Fibroblast of skin of scalp (primary cell): ENCODE results near the gene MYEOV. TPM values are rescaled to one million over a fixed set of nuclear protein-coding genes. Genes with fewer than 3 reads are reported as not detected.
A peak's percentile ranks its signal among the peaks of the same experiment; 100 is the strongest.

ENCODE experiments used
- DNase-seq: peaks from one replicate; pipeline ENCODE4 v3.0.0-alpha.2; 2013
- polyA plus RNA-seq, 2 experiments: library from polyadenylated mRNA; unstranded; fragments of 120-200 nt; gene quantifications; one replicate each; pipeline ENCODE4 v1.2.1, GENCODE V29; 2013; ENCODE audit not compliant: insufficient read length in 2 of 2

The MYEOV gene
- 1.9 TPM for polyA plus RNA-seq (2013, experiment 1 of 2; ENCODE audit: insufficient read length)
- polyA plus RNA-seq (2013, experiment 2 of 2; ENCODE audit: insufficient read length) = 1.1 TPM

GRCh38 chr11:69293819-69294505 lies at the start of gene MYEOV:
MYEOV (plus strand) TSS chr11:69294155; CDS start chr11:69295355, 1,200 bp downstream.
- peak; percentile 30 for DNase-seq

- DNase-seq = no peak
Observed at GRCh38 chr11:69244266-69244665, 49.7 kb upstream of the MYEOV start.

GRCh38 chr11:69245041-69245440 lies 48.9 kb upstream of the MYEOV start:
- no peak for DNase-seq

GRCh38 chr11:69245491-69246345 lies 48.2 kb upstream of the MYEOV start:
- no peak for DNase-seq

GRCh38 chr11:69249311-69250185 lies 44.4 kb upstream of the MYEOV start:
- peak; percentile 49 for DNase-seq

GRCh38 chr11:69250186-69251056 lies 43.5 kb upstream of the MYEOV start:
- no peak for DNase-seq

GRCh38 chr11:69251057-69251393 lies 42.9 kb upstream of the MYEOV start:
- no peak for DNase-seq

- no peak for DNase-seq
Observed at GRCh38 chr11:69251639-69252489, 42.1 kb upstream of the MYEOV start.

- no peak for DNase-seq
Observed at GRCh38 chr11:69252490-69252837, 41.5 kb upstream of the MYEOV start.

GRCh38 chr11:69253028-69253427 lies 40.9 kb upstream of the MYEOV start:
- peak; percentile 73 for DNase-seq

GRCh38 chr11:69257134-69257533 lies 36.8 kb upstream of the MYEOV start:
- DNase-seq = no peak

- DNase-seq = no peak
Observed at GRCh38 chr11:69257838-69258658, 35.9 kb upstream of the MYEOV start.

GRCh38 chr11:69259096-69259495 lies 34.9 kb upstream of the MYEOV start:
- no peak for DNase-seq

- DNase-seq = no peak
Observed at GRCh38 chr11:69260622-69261021, 33.3 kb upstream of the MYEOV start.

- DNase-seq = no peak
Observed at GRCh38 chr11:69261116-69261515, 32.8 kb upstream of the MYEOV start.

- no peak for DNase-seq
Observed at GRCh38 chr11:69262918-69263735, 30.8 kb upstream of the MYEOV start.

- no peak for DNase-seq
Observed at GRCh38 chr11:69263736-69264052, 30.3 kb upstream of the MYEOV start.

GRCh38 chr11:69264486-69264885 lies 29.5 kb upstream of the MYEOV start:
- DNase-seq = no peak

GRCh38 chr11:69265210-69265609 lies 28.7 kb upstream of the MYEOV start:
- DNase-seq = no peak
